Testis (tissue), 3 donors: ENCODE data around the gene STXBP5. TPM values are rescaled to one million over a fixed set of nuclear protein-coding genes. Genes with fewer than 3 reads are reported as not detected.

Experiments used
- DNase-seq: peaks from one replicate; pipeline ENCODE4 v3.0.0-alpha.2; 2019
- H3K27ac ChIP-seq, 2 donors: fragments of 200-600 bp; sonication (generic); one replicate each; pipeline ENCODE4 v1.5.1; 2019
- H3K27me3 ChIP-seq: fragments of 200-600 bp; sonication (generic); one replicate; pipeline ENCODE4 v1.5.1; 2019
- H3K36me3 ChIP-seq: fragments of 200-600 bp; sonication (generic); one replicate; pipeline ENCODE4 v1.5.1; 2017; ENCODE audit warnings: low read depth; ENCODE audit errors: missing control alignments
- H3K4me1 ChIP-seq: fragments of 200-600 bp; sonication (generic); one replicate; pipeline ENCODE4 v1.5.1; 2019
- H3K4me3 ChIP-seq, 2 donors: fragments of 200-600 bp; sonication (generic); one replicate each; pipeline ENCODE4 v1.5.1; 2017 to 2019
- H3K9me3 ChIP-seq: fragments of 200-600 bp; sonication (generic); one replicate; pipeline ENCODE4 v1.5.1; 2017
- POLR2A ChIP-seq: fragments of 450-650 bp; IDR thresholded peaks from one replicate; pipeline ENCODE4 v1.6.1; 2017; ENCODE audit warnings: antibody characterized with exemption, mild to moderate bottlenecking, moderate library complexity
- WGBS, 2 donors: methylation state at CpG; one replicate each; pipeline ENCODE4 v1.1.5; 2018; 5-methylcytosine and 5-hydroxymethylcytosine counted together
- intact Hi-C: fragments of 100-400 bp; cut with DNase I; formaldehyde crosslinking; loops from one replicate; pipeline ENCODE4 v1.15.1; 2023; ENCODE audit warnings: low total_unique reads
- polyA plus RNA-seq: library from polyadenylated mRNA; stranded (reverse); fragments of 350-450 nt; fragmentation: Illumina TruSeq; extraction: RNeasy Lipid Tissue Mini Kit (QIAGEN cat#74804); gene quantifications from one replicate; pipeline ENCODE4 v1.2.3, GENCODE V29; 2014; ENCODE audit warnings: low read depth, low replicate concordance; ENCODE audit not compliant: insufficient read depth
- total RNA-seq, 2 donors: library from RNA; depleted of rRNA; stranded (reverse); fragments of >200 nt; gene quantifications; one replicate each; pipeline ENCODE4 v1.2.3, GENCODE V29; 2016
- TF ChIP-seq, protein P1 (sequence below), 3 experiments: fragments of 450-650 bp in 2 of 3; fragments of 200-600 bp in 1 of 3; sonication (generic) in 1 of 3; IDR thresholded peaks; one replicate each; pipeline ENCODE4 v1.5.1; 2016 to 2019; ENCODE audit warnings: antibody characterized with exemption in 3 of 3, mild to moderate bottlenecking in 2 of 3, moderate library complexity in 1 of 3

STXBP5 gene
- total and polyA plus RNA-seq, 3 donors from 2014 or later, result 29.9 to 47.4 (median 43.5) TPM

DNA sequence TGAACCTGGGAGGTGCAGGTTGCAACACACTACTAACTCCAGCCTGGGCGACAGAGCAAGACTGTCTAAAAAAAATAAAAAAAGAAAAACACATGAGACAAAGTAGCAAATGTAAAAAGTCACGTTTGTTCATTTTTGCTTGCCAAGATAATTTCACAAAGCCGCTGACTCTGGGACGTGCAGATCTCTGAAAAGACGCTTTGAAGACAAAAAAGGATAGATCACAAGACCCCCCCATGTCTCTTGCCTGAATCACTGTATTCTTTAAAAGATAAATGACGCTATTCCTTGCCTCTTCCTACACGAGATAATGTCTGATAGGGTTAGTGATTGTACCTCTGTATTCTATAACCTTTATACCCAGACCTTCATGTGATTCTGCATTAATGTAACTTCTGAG lies 23.3 kb upstream of the STXBP5 start:
- Histone ChIP-seq H3K9me3 (no peaks in the 10 kb centered on the region), H3K27ac (no peak overlapping the region), H3K36me3 (no peaks in the 10 kb centered on the region), H3K4me1 (no peaks in the 10 kb centered on the region), H3K27me3 (no peaks in the 10 kb centered on the region), H3K4me3 (no peak overlapping the region)
- TF ChIP-seq POLR2A, result no peak
- TF ChIP-seq, protein P1, sequence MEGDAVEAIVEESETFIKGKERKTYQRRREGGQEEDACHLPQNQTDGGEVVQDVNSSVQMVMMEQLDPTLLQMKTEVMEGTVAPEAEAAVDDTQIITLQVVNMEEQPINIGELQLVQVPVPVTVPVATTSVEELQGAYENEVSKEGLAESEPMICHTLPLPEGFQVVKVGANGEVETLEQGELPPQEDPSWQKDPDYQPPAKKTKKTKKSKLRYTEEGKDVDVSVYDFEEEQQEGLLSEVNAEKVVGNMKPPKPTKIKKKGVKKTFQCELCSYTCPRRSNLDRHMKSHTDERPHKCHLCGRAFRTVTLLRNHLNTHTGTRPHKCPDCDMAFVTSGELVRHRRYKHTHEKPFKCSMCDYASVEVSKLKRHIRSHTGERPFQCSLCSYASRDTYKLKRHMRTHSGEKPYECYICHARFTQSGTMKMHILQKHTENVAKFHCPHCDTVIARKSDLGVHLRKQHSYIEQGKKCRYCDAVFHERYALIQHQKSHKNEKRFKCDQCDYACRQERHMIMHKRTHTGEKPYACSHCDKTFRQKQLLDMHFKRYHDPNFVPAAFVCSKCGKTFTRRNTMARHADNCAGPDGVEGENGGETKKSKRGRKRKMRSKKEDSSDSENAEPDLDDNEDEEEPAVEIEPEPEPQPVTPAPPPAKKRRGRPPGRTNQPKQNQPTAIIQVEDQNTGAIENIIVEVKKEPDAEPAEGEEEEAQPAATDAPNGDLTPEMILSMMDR (IDR thresholded peaks at IDR 0.05), result no peak
- peak; percentile 25 for DNase-seq
- intact Hi-C loops, result no loop called here
- 53 to 60% methylated on average over 7 of the region's 7 CpGs for WGBS, 2 donors

GRCh38 chr6:147184379-147184778 lies 19.8 kb upstream of the STXBP5 start:
- TF ChIP-seq POLR2A, result no peak
- TF ChIP-seq, protein P1 (IDR thresholded peaks at IDR 0.05), result no peak
- intact Hi-C loops, result no loop called here
- WGBS, 2 donors, result 98 to 100% methylated on average over 1 of the region's 1 CpG

GRCh38 chr6:147185216-147185615 lies 19.0 kb upstream of the STXBP5 start:
- Histone ChIP-seq H3K27me3 (no peaks in the 10 kb centered on the region), H3K4me3 (no peak overlapping the region), H3K27ac (no peak overlapping the region), H3K36me3 (no peaks in the 10 kb centered on the region), H3K4me1 (no peaks in the 10 kb centered on the region), H3K9me3 (no peaks in the 10 kb centered on the region)
- no peak for DNase-seq
- no peak for TF ChIP-seq POLR2A
- TF ChIP-seq, protein P1 (IDR thresholded peaks at IDR 0.05), result no peak
- 90 to 93% methylated on average over 3 of the region's 3 CpGs for WGBS, 2 donors
- intact Hi-C loops, result no loop called here

More at GRCh38 chr6:147184379-147184778, 19.8 kb upstream of the STXBP5 start:
- Histone ChIP-seq H3K27me3 (no peaks in the 10 kb centered on the region), H3K4me3 (no peak overlapping the region), H3K27ac (no peak overlapping the region), H3K9me3 (no peaks in the 10 kb centered on the region), H3K4me1 (no peaks in the 10 kb centered on the region), H3K36me3 (no peaks in the 10 kb centered on the region)
- no peak for DNase-seq

DNA sequence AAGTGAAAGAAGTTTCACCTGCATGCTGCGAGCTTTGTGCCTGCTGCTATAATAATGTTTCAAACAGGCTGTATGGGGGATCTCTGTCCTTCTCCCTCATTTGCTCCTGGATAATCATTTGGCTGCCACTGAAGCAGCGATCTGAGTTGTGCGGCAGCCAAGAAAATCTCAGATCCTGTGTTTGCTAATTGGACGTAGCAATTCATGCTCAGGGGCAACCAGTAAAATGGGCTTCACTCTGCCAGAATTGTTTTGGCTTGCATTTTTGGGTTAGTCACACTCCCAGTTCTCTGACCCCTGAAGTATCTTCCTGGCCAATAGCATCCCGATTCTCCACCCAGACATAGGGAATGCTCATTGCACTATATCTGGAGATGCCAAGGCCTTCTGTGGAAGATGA lies 13.7 kb upstream of the STXBP5 start:
- no peak for TF ChIP-seq POLR2A
- TF ChIP-seq, protein P1 (IDR thresholded peaks at IDR 0.05), result no peak
- 41 to 70% methylated on average over 5 of the region's 5 CpGs for WGBS, 2 donors
- Histone ChIP-seq H3K4me1 (no peaks in the 10 kb centered on the region), H3K27ac (no peak overlapping the region), H3K9me3 (no peaks in the 10 kb centered on the region), H3K36me3 (no peaks in the 10 kb centered on the region), H3K27me3 (no peaks in the 10 kb centered on the region), H3K4me3 (no peak overlapping the region)
- intact Hi-C loops, result no loop called here
- no peak for DNase-seq

GRCh38 chr6:147192278-147192911 lies 11.8 kb upstream of the STXBP5 start:
- WGBS, 2 donors, result 87 to 89% methylated on average over 3 of the region's 3 CpGs
- Histone ChIP-seq H3K27ac (no peak overlapping the region), H3K36me3 (no peaks in the 10 kb centered on the region), H3K4me1 (no peaks in the 10 kb centered on the region), H3K4me3 (no peak overlapping the region), H3K27me3 (no peaks in the 10 kb centered on the region), H3K9me3 (no peaks in the 10 kb centered on the region)
- DNase-seq, result no peak
- TF ChIP-seq POLR2A, result no peak
- TF ChIP-seq, protein P1 (IDR thresholded peaks at IDR 0.05), result no peak
- intact Hi-C loops, result no loop called here
